HG03039 (cell line): ENCODE results near the gene ST3GAL3.

Experiments used
- ATAC-seq: cut with Tn5 transposase; IDR thresholded peaks from one replicate; pipeline ENCODE4 v1.9.1; 2021; ENCODE audit warnings: mild to moderate bottlenecking, moderate library complexity; ENCODE audit not compliant: unreplicated experiment

The ST3GAL3 gene

DNA sequence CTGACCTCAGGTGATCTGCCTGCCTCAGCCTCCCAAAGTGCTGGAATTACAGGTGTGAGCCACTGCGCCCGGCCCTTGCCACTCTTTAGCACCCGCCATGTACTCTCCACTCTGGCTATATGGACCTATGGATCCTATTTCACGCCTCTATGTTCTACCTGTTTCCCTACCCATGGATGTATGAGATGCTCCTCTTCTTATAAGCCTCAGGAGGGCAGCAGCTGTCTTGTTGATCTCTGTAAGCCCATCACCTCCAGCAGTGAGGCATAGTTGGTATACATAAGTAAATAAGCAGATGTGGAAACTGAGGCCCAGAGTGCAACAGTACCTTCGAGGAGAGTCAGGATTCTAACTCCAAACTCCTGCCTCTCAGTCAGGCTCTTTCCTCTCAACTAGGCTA is 201.5 kb downstream of the ST3GAL3 start:
- ATAC-seq = no peak

- ATAC-seq = no peak
These were observed 203.0 kb downstream of the ST3GAL3 start for GRCh38 chr1:43910343-43910742.

DNA sequence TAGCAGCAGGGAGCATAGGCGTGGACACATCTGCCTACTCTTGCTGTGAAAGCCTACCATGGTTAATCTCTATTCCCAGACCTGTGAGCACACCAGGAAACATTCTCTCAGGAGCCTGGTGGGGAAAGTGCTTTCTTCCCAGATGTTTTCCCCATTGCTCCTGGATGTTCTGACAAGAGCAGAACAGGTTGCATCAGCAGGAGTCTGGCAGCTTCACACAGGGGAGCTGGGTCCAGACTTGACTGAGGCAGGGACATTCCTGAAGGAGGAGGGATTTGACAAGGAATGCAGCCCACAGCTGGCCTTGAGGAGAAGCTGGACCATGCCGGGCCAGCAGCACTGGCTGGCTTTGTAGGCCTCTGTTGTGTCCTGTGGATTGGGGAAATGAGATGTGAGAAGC is 205.3 kb downstream of the ST3GAL3 start:
- no peak for ATAC-seq

- no peak for ATAC-seq
These were observed 205.7 kb downstream of the ST3GAL3 start for GRCh38 chr1:43913051-43913501.

DNA sequence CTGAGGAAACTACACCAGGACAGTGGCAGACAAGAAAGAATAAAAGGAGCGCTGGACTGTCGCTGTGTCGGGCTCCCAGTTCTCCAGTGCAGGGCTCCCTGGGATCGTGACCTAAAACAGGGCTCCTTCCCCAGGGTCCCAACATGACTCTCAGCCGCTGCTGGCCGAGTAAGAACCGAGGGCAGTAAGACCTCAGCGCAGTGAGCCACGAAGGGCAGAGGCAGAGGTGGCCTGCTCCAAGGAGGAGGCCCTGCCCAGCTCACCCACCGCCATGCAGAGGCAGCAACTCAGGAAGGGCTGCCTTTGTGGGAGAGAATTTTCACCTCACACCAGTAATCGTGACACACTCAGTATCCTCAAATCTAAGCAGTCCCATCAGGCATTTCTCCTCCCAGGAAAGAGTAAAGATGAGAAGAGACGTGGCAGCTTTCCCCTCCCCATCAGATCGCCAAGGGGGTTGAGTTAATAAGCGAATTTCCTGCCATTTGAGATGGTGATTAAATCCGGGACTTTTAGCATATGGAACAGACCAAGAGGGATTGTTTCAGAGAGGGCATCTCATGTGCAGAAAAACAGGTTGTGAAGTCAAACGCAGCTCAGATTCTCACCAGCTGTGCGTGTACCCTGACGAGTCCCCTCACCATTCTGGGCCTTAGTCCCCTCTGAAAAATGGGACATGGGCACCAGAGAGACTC is 206.5 kb downstream of the ST3GAL3 start:
- ATAC-seq = no peak

DNA sequence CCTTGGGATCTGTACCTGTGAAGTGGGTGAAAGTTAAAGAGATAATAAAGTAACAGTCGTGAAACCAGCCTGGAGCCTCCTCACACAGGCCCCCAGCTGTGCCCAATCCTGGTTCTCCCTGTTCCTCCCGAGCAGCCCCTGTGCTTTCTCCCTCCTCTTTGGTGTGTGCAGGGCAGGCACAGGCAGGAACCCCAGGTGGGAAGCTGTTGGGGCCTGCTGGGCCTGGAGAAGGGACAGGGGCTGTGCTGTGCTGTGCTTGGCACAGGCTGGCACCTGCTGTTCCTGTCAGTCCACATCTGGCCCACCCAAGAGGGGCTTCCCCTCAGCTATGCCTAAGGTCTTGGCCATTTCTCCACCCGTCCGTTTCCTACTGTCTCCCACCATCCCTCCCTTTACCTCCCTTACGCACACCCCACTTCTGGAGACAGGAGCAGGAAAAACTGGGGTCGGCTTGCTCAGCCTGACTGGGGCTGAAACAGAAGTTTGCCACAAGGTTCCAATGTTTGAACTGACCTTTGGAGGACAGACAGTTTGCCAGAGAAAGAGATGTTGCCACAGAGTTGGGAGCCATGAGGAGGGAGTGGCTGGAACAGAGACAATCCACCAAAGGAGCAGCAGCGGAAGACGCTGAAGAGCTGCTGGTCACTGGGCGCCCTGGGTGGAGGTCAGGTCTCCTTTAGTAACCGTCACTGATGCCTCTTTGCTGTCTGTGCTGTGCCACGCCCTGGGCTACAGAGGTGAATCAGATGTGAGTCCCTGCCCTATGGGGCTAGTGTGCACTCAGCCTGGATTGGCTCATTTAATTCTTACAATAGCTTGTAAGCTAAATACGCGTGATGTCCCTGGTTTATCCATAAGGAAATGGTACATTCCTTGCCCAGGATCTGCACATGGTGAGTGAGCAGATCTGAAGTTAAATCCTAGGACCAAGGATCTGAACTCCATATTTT is 207.5 kb downstream of the ST3GAL3 start:
- ATAC-seq = no peak

DNA sequence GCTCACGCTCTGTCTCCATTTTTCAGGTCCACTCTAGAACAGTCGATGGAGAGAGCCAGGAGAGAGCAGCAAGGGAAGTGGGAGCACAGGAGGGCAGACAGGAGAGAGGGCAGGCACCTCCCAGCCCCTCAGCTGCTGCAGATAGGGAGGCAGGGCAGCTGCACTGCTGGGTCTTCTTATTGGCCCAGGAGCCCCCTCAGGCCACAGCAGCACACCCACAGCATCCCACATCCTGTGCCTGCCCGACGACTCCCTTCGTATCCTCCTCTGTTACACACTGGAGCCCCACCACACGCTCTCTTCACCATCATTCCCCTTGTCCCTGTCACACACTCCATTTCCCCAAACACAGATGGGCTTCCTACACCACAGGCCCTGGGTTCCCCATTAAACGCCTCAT is 212.6 kb downstream of the ST3GAL3 start:
- no peak for ATAC-seq

DNA sequence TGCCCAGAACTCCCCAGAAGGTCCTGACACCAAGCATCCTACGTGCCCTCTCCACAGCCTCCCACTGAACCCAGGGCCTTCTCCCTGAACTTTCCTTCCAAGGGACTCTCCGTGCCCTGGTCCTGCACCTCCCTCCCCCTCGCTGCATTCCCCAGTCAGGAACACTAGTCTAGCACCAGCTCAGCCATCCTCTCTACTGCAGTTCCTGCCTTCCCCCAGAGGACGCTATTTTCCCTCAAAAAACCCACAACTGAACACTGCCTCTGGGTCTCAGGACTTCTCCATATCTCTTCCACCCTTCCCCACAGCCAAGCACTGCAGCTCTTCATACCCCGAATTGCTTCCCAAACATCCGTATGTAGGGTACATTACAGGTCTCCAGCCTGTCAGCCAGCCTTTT is 213.7 kb downstream of the ST3GAL3 start:
- ATAC-seq = no peak

DNA sequence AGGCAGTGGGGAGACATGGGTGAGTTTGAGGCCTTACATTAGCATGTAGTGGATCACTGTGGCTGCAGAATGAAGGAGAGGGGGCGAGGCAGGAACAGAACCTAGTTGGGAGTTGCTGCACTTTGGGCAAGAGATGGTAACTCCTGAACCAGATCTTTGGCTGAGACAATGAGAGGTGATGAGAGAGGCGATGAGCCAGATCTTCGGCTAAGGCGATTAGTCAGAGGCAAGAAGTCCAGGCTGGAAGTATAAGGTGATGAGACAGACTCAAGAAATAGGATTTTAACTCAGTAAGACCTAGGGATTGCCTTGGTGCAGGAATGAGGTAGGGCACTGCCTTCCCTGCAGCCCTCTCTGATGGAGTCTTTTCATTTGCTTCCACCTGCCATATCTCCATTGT is 217.2 kb downstream of the ST3GAL3 start:
- ATAC-seq = no peak

DNA sequence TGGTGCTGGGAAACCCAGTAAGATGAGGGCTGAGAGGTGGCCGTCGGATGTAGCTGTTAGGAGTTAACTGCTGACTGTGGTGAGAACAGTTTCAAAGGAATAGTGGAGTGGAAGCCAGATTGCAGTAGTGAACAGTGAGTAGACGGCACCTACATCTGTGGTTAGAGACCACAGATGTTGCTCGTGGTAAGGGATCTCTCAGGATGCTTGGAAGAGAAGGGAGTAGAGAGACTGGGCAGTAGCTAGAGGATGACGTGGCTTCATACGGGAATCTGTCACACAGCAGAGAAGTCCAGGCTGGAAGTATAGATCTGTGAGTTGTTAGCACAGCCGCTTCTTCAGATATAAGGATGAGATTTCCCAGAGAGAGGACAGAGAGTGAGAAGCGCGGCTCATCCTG is 218.5 kb downstream of the ST3GAL3 start:
- no peak for ATAC-seq

DNA sequence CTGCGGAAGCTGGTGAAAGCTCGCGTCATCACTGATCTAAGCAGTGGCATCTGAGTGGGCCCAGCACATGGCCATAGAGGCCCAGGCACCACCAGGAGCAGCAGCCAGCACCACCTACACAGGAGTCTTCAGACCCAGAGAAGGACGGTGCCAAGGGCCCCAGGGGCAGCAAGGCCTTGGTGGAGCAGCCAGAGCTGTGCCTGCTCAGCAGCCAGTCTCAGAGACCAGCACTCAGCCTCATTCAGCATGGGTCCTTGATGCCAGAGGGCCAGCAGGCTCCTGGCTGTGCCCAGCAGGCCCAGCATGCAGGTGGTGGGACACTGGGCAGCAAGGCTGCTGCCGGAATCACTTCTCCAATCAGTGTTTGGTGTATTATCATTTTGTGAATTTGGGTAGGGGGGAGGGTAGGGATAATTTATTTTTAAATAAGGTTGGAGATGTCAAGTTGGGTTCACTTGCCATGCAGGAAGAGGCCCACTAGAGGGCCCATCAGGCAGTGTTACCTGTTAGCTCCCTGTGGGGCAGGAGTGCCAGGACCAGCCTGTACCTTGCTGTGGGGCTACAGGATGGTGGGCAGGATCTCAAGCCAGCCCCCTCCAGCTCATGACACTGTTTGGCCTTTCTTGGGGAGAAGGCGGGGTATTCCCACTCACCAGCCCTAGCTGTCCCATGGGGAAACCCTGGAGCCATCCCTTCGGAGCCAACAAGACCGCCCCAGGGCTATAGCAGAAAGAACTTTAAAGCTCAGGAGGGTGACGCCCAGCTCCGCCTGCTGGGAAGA is 223.0 kb downstream of the ST3GAL3 start:
- ATAC-seq = no peak

- no peak for ATAC-seq
These were observed 223.6 kb downstream of the ST3GAL3 start for GRCh38 chr1:43930949-43931275.

GRCh38 chr1:43931711-43932660 is 224.7 kb downstream of the ST3GAL3 start:
- ATAC-seq = no peak

DNA sequence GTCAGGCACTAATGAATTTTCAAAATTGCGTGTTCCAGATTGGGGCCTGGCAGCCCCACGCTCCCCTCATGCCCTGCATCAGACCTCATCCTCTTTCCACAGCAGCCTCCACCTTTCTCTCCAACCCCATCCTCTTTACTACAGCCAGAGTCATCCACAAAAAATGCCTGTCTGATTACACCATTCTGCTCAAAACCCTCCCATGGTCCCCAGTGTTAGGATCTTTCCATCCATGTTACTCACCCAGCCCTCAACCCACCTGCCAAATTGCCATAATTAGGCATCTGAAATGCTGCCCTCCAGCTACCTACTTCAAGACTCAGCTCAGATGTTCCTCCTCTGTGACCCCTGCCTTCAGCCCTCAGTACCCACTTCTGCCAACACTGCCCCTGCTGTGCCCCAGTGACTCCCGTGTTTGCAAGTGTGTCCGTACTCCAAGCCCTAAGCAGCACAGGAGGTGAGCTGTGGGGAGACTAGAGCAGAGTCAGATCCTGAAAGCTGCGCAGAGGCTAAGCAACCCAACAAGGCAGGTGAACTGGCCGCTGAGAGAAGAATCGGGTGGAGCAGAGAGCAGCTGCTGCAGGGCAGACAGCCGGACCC is 225.6 kb downstream of the ST3GAL3 start:
- ATAC-seq = no peak

- no peak for ATAC-seq
These were observed 226.2 kb downstream of the ST3GAL3 start, which contains the start of gene ARTN for GRCh38 chr1:43933386-43934100. TSS of gene ARTN (plus strand) at chr1:43933801. CDS start at chr1:43935657, 1,856 bp downstream.

DNA sequence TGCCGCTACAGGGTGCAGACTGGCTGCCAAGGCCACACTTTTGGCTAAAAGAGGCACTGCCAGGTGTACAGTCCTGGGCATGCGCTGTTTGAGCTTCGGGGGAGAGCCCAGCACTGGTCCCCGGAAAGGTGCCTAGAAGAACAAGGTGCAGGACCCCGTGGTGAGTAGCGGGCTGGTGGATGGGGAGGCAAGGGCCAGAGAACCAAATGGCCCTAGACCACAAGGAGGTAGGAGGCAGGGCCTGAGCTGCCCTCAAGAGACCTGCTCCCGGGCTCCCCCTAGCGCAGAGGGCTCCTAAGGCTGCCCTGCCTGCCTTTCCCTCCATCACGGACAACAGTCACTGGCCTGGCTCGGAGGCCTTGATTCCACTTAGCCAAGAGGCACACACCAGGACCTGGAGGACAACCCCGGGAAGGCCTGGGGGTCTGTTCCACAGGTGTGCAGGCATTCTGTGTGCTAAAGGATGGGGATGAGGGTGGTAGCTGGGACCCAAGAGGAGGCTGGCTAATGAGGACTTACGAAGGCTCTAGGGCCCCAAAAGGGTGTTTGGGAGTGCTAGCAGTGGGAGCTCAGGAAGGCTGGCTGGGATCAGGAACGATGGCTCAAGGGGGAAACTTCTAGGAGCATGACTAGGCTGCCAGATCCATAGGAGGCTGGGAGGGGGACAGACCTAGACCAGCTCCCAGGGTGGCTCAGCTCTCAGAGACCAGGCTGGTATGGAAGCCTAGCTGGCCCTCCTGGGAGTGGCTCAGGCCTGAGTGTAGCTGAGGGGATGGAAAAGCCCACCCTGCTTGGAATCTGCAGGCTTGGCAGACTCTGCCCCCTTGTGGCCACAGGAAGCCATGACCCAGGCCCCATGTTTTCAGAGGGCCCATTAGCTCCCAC is 227.0 kb downstream of the ST3GAL3 start:
- ATAC-seq = no peak

DNA sequence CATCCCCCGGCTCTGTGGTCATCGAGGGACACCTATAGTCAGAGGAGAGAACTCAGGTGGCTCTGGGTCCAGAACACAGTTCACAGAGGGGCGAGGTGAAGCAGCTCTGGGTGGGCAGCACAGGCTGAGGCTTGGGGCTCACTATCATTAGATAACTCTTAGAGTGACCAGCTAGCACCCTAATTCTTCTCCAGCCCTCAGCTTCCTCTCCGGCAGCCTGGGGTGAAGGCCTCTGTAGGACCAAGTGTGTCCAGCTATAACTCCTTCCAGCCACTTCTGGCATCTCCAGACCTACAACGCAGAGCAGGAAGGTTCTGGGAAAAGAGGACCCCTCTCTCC is 227.6 kb downstream of the ST3GAL3 start:
- ATAC-seq = no peak

- ATAC-seq = no peak
These were observed 228.5 kb downstream of the ST3GAL3 start for GRCh38 chr1:43935711-43936427.
